HCT116 (cell line): ENCODE results near the gene HUS1. TPM values are rescaled to one million over a fixed set of nuclear protein-coding genes. Genes with fewer than 3 reads are reported as not detected.

Experiments
- ATAC-seq: fragments of 200-7000 bp; cut with Tn5 transposase; 2 replicates; pipeline ENCODE4 v1.9.1; 2020; ENCODE audit warnings: mild to moderate bottlenecking, moderate library complexity
- BruUV-seq: library from RNA; stranded (reverse); fragments of 400-500 nt; replicated peaks from 2 replicates; lab custom pipeline; 2021; lab: Mats Ljungman, UMichigan
- CTCF ChIA-PET: fragments of 300-600 bp; sonication (Branson Sonifier 250); formaldehyde crosslinking; loops from one replicate; lab custom pipeline; 2021; ENCODE audit warnings: antibody characterized with exemption; lab: Charles Lee
- POLR2A ChIA-PET: fragments of 300-600, 350-600 bp; sonication (Branson Sonifier 250); formaldehyde crosslinking; loops from one replicate; lab custom pipeline; 2021; ENCODE audit warnings: antibody characterized with exemption; lab: Charles Lee
- RAD21 ChIA-PET, 2 experiments: fragments of 300-600 bp; sonication (Branson Sonifier 250); formaldehyde crosslinking; loops; one replicate each; lab custom pipeline; 2023; ENCODE audit warnings: low total read pairs in 2 of 2; ENCODE audit not compliant: uncharacterized antibody in 2 of 2, unreplicated experiment in 2 of 2, low non-redundant PET in 1 of 2; lab: Charles Lee
- DNase-seq: peaks from one replicate; pipeline ENCODE4 v3.0.0-alpha.2; 2010; ENCODE audit warnings: low read depth, low spot score
- H2AFZ ChIP-seq: fragments of 200-600 bp; shearing (Covaris generic), sonication (generic); 2 replicates; pipeline ENCODE4 v1.6.1; 2017; ENCODE audit warnings: low read depth, mixed run types, mixed read lengths, antibody characterized with exemption, low read length; ENCODE audit not compliant: poor library complexity, severe bottlenecking
- H3K27ac ChIP-seq: 2 replicates; pipeline ENCODE4 v1.5.1; 2012; ENCODE audit warnings: low read depth, low read length
- H3K27me3 ChIP-seq: fragments of 200-600 bp; sonication (generic); 2 replicates; pipeline ENCODE4 v1.6.1; 2016; ENCODE audit warnings: mixed run types, low read length, mixed read lengths; ENCODE audit not compliant: insufficient read depth
- H3K36me3 ChIP-seq, 2 experiments: fragments of 200-500 bp in 1 of 2; fragments of 200-600 bp in 1 of 2; sonication (Bioruptor generic) in 1 of 2; sonication (generic) in 1 of 2; 2 replicates each; pipeline versions ENCODE4 v1.5.1 to v1.6.1; 2014 to 2016; ENCODE audit warnings: low read length in 2 of 2, inconsistent platforms in 1 of 2, mixed read lengths in 1 of 2, mixed run types in 1 of 2; ENCODE audit not compliant: insufficient read depth in 2 of 2, control insufficient read depth in 1 of 2
- H3K4me1 ChIP-seq, 2 experiments: fragments of 200-600 bp in 1 of 2; sonication (generic) in 1 of 2; 2 replicates each; pipeline versions ENCODE4 v1.5.1 to v1.6.1; 2012 to 2017; ENCODE audit warnings: low read length in 2 of 2, inconsistent platforms in 1 of 2, mild to moderate bottlenecking in 1 of 2, mixed read lengths in 1 of 2, mixed run types in 1 of 2, moderate library complexity in 1 of 2; ENCODE audit not compliant: insufficient read depth in 2 of 2, control insufficient read depth in 1 of 2
- H3K4me2 ChIP-seq: fragments of 200-600 bp; sonication (generic); 2 replicates; pipeline ENCODE4 v1.6.1; 2017; ENCODE audit warnings: mixed run types, low read length, mixed read lengths
- H3K4me3 ChIP-seq, 2 experiments: fragments of 200-600 bp in 1 of 2; sonication (generic) in 1 of 2; replicated peaks in 1 of 2; 2 replicates each; pipeline ENCODE4 v1.5.1; 2011 to 2016; ENCODE audit warnings: low read length in 2 of 2, control low read depth in 1 of 2, low read depth in 1 of 2, mild to moderate bottlenecking in 1 of 2, mixed read lengths in 1 of 2, mixed run types in 1 of 2
- H3K79me2 ChIP-seq: fragments of 200-600 bp; sonication (generic); 2 replicates; pipeline ENCODE4 v1.6.1; 2017; ENCODE audit warnings: mild to moderate bottlenecking, mixed run types, low read length, moderate library complexity, mixed read lengths; ENCODE audit not compliant: insufficient read depth
- H3K9ac ChIP-seq: fragments of 200-600 bp; sonication (generic); 2 replicates; pipeline ENCODE4 v1.6.1; 2016; ENCODE audit warnings: low read length, mixed read lengths
- H3K9me2 ChIP-seq: fragments of 200-600 bp; sonication (generic), shearing (Covaris generic); 2 replicates; pipeline ENCODE4 v1.6.1; 2017; ENCODE audit warnings: mixed run types, mild to moderate bottlenecking, moderate library complexity; ENCODE audit not compliant: insufficient read depth
- H3K9me3 ChIP-seq, 2 experiments: fragments of 200-500 bp in 1 of 2; fragments of 200-600 bp in 1 of 2; sonication (Bioruptor generic) in 1 of 2; sonication (generic) in 1 of 2; 2 replicates each; pipeline ENCODE4 v1.6.1; 2014 to 2017; ENCODE audit warnings: low read length in 2 of 2, mixed read lengths in 2 of 2, inconsistent platforms in 1 of 2, low read depth in 1 of 2, mild to moderate bottlenecking in 1 of 2, mixed run types in 1 of 2, moderate library complexity in 1 of 2; ENCODE audit not compliant: control insufficient read depth in 1 of 2, insufficient read depth in 1 of 2
- H4K20me1 ChIP-seq: fragments of 200-600 bp; sonication (generic), shearing (Covaris generic); 2 replicates; pipeline ENCODE4 v1.6.1; 2017; ENCODE audit warnings: mixed run types, mild to moderate bottlenecking, moderate library complexity; ENCODE audit not compliant: insufficient read depth
- ATF3 ChIP-seq: IDR thresholded peaks from 2 replicates; pipeline ENCODE4 v1.6.1; 2012
- CBX3 ChIP-seq: IDR thresholded peaks from 2 replicates; pipeline ENCODE4 v1.6.1; 2012; ENCODE audit warnings: low read depth
- EZH2 ChIP-seq: fragments of 200-600 bp; sonication (generic); IDR thresholded peaks from 2 replicates; pipeline ENCODE4 v1.6.1; 2017; ENCODE audit warnings: antibody characterized with exemption, mixed run types
- EZH2phosphoT487 ChIP-seq: fragments of 200-600 bp; IDR thresholded peaks from 2 replicates; pipeline ENCODE4 v1.6.1; 2018; ENCODE audit warnings: antibody characterized with exemption, borderline replicate concordance
- POLR2A ChIP-seq: IDR thresholded peaks from 2 replicates; pipeline ENCODE4 v1.7.0; 2011; ENCODE audit warnings: borderline replicate concordance; ENCODE audit not compliant: insufficient read depth, insufficient read length; ENCODE audit errors: extremely low read depth
- RAD21 ChIP-seq: IDR thresholded peaks from 2 replicates; pipeline ENCODE4 v1.6.1; 2012; ENCODE audit warnings: low read depth, mild to moderate bottlenecking
- SIN3A ChIP-seq: IDR thresholded peaks from 2 replicates; pipeline ENCODE4 v1.6.1; 2012; ENCODE audit warnings: low read depth
- SP1 ChIP-seq: IDR thresholded peaks from 2 replicates; pipeline ENCODE4 v1.6.1; 2012; ENCODE audit warnings: low read depth
- SRF ChIP-seq: IDR thresholded peaks from 2 replicates; pipeline ENCODE4 v1.6.1; 2012; ENCODE audit warnings: low read depth
- YY1 ChIP-seq: IDR thresholded peaks from 2 replicates; pipeline ENCODE4 v1.6.1; 2011; ENCODE audit warnings: low read length, low read depth, moderate library complexity, mild to moderate bottlenecking; ENCODE audit not compliant: insufficient replicate concordance; ENCODE audit errors: extremely low read depth
- ZFX ChIP-seq: fragments of 450-650 bp; IDR thresholded peaks from 2 replicates; pipeline ENCODE4 v1.6.1; 2017
- ZNF274 ChIP-seq: fragments of 200-500 bp; sonication (Bioruptor generic); IDR thresholded peaks from 2 replicates; pipeline ENCODE4 v1.6.1; 2014; ENCODE audit warnings: mild to moderate bottlenecking, low read depth, low read length, inconsistent platforms
- intact Hi-C: fragments of 100-400 bp; cut with micrococcal nuclease; formaldehyde crosslinking; loops from 2 replicates; pipeline ENCODE4 v1.10.0; 2022
- total RNA-seq: library from RNA; stranded (reverse); gene quantifications from one replicate; pipeline ENCODE4 v1.2.1, GENCODE V29; 2021; ENCODE audit not compliant: unreplicated experiment
- TF ChIP-seq, protein P1 (sequence below): IDR thresholded peaks from 2 replicates; pipeline ENCODE4 v1.6.1; 2012; ENCODE audit warnings: low read depth
- TF ChIP-seq, protein P2 (sequence below): IDR thresholded peaks from 2 replicates; pipeline ENCODE4 v1.6.1; 2012

HUS1 gene
- total RNA-seq, 1 experiment from 2014 or later, result 30.0 TPM

DNA sequence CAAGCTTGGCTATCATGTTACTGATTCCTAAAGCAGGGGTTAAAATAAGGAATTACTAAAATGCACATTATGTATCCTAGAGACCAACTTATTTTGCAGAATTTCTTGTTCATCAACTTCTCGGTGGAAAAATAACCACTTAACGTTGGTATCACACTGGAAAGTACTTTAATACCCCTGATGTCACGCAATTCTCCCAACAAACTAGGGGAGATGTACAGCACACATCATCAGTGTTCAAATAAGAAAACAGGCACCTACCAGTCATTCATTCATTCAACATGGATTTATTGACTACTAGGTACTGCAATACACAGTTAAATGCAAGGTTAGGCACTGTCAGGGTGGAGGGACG lies 648 bp downstream of the HUS1 start:
- BruUV-seq, result TSS peak; percentile 41
- POLR2A ChIA-PET, result no interaction called here
- H3K4me3 ChIP-seq, result peak overlapping the region; percentile 86 to 96
- CTCF ChIA-PET, result no interaction called here
- H3K79me2 ChIP-seq, result peaks cover 14% of the 10 kb centered on the region
- no peak for TF ChIP-seq SP1
- no peaks in the 10 kb centered on the region for H4K20me1 ChIP-seq
- RAD21 ChIA-PET, result no interaction called here
- peaks cover 5 to 7% of the 10 kb centered on the region in 2 experiments; a peak in 2 of 4 replicates for H3K4me1 ChIP-seq
- no peaks in the 10 kb centered on the region for H3K9me2 ChIP-seq
- peak overlapping the region; percentile 83 for H3K9ac ChIP-seq
- H3K9me3 ChIP-seq, result no peaks in the 10 kb centered on the region
- peak overlapping the region; percentile 73; the same call in 1 of the 2 replicates for H3K27ac ChIP-seq
- H3K4me2 ChIP-seq, result peak overlapping the region; percentile 95
- no peaks in the 10 kb centered on the region for H3K27me3 ChIP-seq
- intact Hi-C loops, result loop anchor here (2.0 kb wide), 1 partner anchor 110 kb away; the partner anchor contains the start of gene UPP1
- no peak overlapping the region for H2AFZ ChIP-seq
- DNase-seq (no peak), ATAC-seq (no peak)
- peaks cover 31 to 37% of the 10 kb centered on the region in 2 experiments for H3K36me3 ChIP-seq

GRCh38 chr7:47973739-47974138 lies 5.7 kb downstream of the HUS1 start:
- POLR2A ChIA-PET, result no interaction called here
- BruUV-seq, result no TSS peak

More at GRCh38 chr7:47973739-47974138, 5.7 kb downstream of the HUS1 start:
- ChIA-PET CTCF (no interaction called here), RAD21 (no interaction called here)
- H3K27me3 ChIP-seq, result no peaks in the 10 kb centered on the region
- no peaks in the 10 kb centered on the region for H3K9me2 ChIP-seq
- DNase-seq (no peak), ATAC-seq (no peak)
- no peak overlapping the region for H3K4me3 ChIP-seq
- peaks cover 38 to 39% of the 10 kb centered on the region in 2 experiments for H3K36me3 ChIP-seq
- H3K9me3 ChIP-seq, result no peaks in the 10 kb centered on the region
- H4K20me1 ChIP-seq, result no peaks in the 10 kb centered on the region
- peaks cover 9 to 10% of the 10 kb centered on the region in 2 experiments; a peak in 3 of 4 replicates for H3K4me1 ChIP-seq
- H3K4me2 ChIP-seq, result no peak overlapping the region
- no peak for TF ChIP-seq ZFX
- TF ChIP-seq, protein P1, sequence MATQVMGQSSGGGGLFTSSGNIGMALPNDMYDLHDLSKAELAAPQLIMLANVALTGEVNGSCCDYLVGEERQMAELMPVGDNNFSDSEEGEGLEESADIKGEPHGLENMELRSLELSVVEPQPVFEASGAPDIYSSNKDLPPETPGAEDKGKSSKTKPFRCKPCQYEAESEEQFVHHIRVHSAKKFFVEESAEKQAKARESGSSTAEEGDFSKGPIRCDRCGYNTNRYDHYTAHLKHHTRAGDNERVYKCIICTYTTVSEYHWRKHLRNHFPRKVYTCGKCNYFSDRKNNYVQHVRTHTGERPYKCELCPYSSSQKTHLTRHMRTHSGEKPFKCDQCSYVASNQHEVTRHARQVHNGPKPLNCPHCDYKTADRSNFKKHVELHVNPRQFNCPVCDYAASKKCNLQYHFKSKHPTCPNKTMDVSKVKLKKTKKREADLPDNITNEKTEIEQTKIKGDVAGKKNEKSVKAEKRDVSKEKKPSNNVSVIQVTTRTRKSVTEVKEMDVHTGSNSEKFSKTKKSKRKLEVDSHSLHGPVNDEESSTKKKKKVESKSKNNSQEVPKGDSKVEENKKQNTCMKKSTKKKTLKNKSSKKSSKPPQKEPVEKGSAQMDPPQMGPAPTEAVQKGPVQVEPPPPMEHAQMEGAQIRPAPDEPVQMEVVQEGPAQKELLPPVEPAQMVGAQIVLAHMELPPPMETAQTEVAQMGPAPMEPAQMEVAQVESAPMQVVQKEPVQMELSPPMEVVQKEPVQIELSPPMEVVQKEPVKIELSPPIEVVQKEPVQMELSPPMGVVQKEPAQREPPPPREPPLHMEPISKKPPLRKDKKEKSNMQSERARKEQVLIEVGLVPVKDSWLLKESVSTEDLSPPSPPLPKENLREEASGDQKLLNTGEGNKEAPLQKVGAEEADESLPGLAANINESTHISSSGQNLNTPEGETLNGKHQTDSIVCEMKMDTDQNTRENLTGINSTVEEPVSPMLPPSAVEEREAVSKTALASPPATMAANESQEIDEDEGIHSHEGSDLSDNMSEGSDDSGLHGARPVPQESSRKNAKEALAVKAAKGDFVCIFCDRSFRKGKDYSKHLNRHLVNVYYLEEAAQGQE, result no peak
- TF ChIP-seq YY1, result no peak
- no peak for TF ChIP-seq RAD21
- TF ChIP-seq ATF3, result no peak
- TF ChIP-seq CBX3, result no peak
- TF ChIP-seq ZNF274, result no peak
- TF ChIP-seq EZH2phosphoT487, result no peak
- no peak for TF ChIP-seq EZH2
- TF ChIP-seq, protein P2, sequence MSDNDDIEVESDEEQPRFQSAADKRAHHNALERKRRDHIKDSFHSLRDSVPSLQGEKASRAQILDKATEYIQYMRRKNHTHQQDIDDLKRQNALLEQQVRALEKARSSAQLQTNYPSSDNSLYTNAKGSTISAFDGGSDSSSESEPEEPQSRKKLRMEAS, result no peak
- no peak for TF ChIP-seq POLR2A
- TF ChIP-seq SIN3A, result no peak
- no peak for TF ChIP-seq SRF
- no peak overlapping the region for H2AFZ ChIP-seq
- no peak overlapping the region for H3K27ac ChIP-seq
- intact Hi-C loops, result no loop called here
- no peak overlapping the region for H3K9ac ChIP-seq
- peaks cover 11% of the 10 kb centered on the region for H3K79me2 ChIP-seq
